ENCODE measurements around the gene DIS3L2. TPM values are rescaled to one million over a fixed set of nuclear protein-coding genes. Genes with fewer than 3 reads are reported as not detected.

DIS3L2 gene
- total and polyA plus RNA-seq, 2 experiments from 2014 or later = 15.2 to 25.3 TPM

GRCh38 chr2:232076736-232077135 lies 115.2 kb downstream of the DIS3L2 start:
- Histone ChIP-seq H3K79me2 (replicated peaks; ENCODE audit: insufficient read depth) (no peaks in the 10 kb centered on the region), H3F3A (replicated peaks; ENCODE audit: low read depth) (no peaks in the 10 kb centered on the region), H3K4me2 (no peak overlapping the region), H2AFZ (no peak overlapping the region), H3K4me3 (no peak overlapping the region), H3K4me1 (ENCODE audit: insufficient read depth) (no peaks in the 10 kb centered on the region), H4K20me1 (replicated peaks; ENCODE audit: insufficient read depth) (no peaks in the 10 kb centered on the region), H3K27ac (ENCODE audit: low read depth) (no peak overlapping the region), H3K27me3 (ENCODE audit: insufficient read depth) (no peaks in the 10 kb centered on the region), H3K9me2 (ENCODE audit: insufficient read depth) (peaks cover 7% of the 10 kb centered on the region; the same call in 1 of the 2 replicates), H3K36me3 (ENCODE audit: insufficient read depth) (no peaks in the 10 kb centered on the region)
- DNase-seq (ENCODE audit: low spot score) (no peak), ATAC-seq (no peak; the same call in 2 of the 3 replicates)
- H3K4me1 Mint-ChIP-seq = peaks cover 7% of the 10 kb centered on the region; the same call in 2 of the 3 replicates
- H3K36me3 Mint-ChIP-seq (ENCODE audit: low read depth) = no peaks in the 10 kb centered on the region
- H3K4me3 Mint-ChIP-seq = no peak overlapping the region
- no peak for TF ChIP-seq EZH2 (IDR thresholded peaks at IDR 0.05; ENCODE audit: low read depth, unreplicated experiment)
- TF ChIP-seq JUNB (IDR thresholded peaks at IDR 0.05; ENCODE audit: unreplicated experiment) = no peak
- no peak for TF ChIP-seq EZH2phosphoT487 (IDR thresholded peaks at IDR 0.05; ENCODE audit: unreplicated experiment)
- no peak for TF ChIP-seq ZNF331 (CRISPR knock-in tag; IDR thresholded peaks at IDR 0.05; ENCODE audit: low read depth)
- TF ChIP-seq ZNF462 (CRISPR knock-in tag; IDR thresholded peaks at IDR 0.05) = no peak
- TF ChIP-seq REST (IDR thresholded peaks at IDR 0.05; ENCODE audit: unreplicated experiment) = no peak
- TF ChIP-seq CTCF (conservative IDR thresholded peaks at IDR 0.05; ENCODE audit: low read depth in 2 of 2) = no peak
- no peak for TF ChIP-seq CREB1 (CRISPR knock-in tag; IDR thresholded peaks at IDR 0.05; ENCODE audit: low read depth)
- no peak for TF ChIP-seq POLR2AphosphoS5 (IDR thresholded peaks at IDR 0.05; ENCODE audit: low read depth)
- no peak for TF ChIP-seq STAT1 (IDR thresholded peaks at IDR 0.05; ENCODE audit: unreplicated experiment)
- TF ChIP-seq ETS1 (IDR thresholded peaks at IDR 0.05) = no peak
- no peak for TF ChIP-seq ZNF114 (CRISPR knock-in tag; IDR thresholded peaks at IDR 0.05)
- peaks cover 3% of the 10 kb centered on the region for H3K27me3 Mint-ChIP-seq (ENCODE audit: insufficient read depth, low read depth, poor library complexity)
- H3K27ac Mint-ChIP-seq = no peak overlapping the region
- peaks cover 3% of the 10 kb centered on the region; the same call in 1 of the 3 replicates for H3K9me3 Mint-ChIP-seq
